Embryonic facial prominence (tissue), 1 donor: ENCODE data around the gene RND2.
"Not testable (repeated sequence)": the region's sequence is repeated elsewhere in the genome, so short reads cannot be mapped to it uniquely, and the experiment has no call there.

ENCODE experiments used
- DNase-seq: peaks from one replicate; pipeline ENCODE4 v3.0.0-alpha.2; 2016; ENCODE audit errors: extremely low spot score

Gene RND2, protein sequence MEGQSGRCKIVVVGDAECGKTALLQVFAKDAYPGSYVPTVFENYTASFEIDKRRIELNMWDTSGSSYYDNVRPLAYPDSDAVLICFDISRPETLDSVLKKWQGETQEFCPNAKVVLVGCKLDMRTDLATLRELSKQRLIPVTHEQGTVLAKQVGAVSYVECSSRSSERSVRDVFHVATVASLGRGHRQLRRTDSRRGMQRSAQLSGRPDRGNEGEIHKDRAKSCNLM

DNA sequence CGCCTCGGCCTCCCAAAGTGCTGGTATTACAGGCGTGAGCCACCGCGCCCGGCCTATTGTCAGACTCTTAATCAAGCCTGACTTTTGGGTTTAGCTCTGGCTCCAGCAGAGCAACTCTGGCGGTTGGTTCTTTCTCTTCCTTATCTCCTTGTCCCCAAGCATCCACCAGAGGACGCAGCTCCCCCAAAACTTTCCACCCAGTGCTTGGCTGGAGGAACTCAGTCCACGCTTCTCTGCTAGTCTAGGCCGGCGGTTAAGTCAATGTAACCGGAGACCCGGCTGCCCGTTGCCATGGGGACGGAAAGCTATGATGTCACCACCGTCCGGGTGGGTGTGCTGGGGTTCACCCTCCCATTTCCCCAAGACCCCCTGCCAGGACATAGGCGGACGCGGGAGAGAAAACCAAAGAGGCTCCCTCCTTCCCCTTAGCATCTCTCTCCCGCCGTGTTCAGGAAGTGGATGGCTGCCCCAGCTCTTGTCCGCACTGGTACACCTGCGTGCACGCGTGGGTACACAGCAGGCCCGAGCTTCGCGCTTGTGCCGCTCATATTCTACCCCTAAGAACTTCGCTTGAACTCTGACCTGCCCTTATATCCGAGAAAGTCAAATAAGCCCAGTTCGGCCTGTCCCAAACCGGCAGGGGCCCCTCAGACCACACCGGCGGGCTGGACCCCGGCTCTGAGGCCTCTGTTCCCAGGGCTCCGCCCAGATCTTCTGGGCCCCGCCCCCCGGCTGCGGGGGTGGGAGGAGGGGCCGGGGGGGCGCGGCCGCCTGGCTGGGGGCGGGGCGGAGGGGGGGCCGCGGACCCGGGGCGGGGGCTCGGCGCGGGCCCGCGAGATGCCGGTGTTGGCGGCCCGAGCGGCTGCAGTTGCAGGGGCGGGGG lies at the start of gene RND2:
Gene RND2, plus strand, starts transcription at position 825 of the 883 bp plus-strand sequence. CDS start 117 bp downstream, outside the sequence.
- DNase-seq: peak; percentile 93

DNA sequence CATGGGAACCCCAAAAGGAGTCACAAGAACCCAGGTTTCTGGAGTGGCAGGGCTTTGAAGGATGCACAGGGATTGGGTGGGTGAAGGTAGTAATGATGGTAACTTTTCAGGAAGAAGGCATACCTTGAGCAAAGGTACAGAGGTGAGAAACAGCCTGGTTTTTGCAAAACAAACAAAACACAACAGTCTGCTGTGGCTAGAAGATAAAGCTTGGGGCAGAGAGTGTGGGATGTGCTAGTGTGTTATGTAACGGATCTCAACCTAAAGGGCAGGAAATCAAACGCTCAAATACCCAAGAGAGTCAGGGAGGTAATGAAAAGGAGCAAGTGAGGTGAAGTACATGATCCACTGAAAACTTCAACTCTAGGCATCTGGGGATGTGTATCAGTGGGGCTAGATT lies 49.8 kb upstream of the RND2 start:
- DNase-seq: no peak

DNA sequence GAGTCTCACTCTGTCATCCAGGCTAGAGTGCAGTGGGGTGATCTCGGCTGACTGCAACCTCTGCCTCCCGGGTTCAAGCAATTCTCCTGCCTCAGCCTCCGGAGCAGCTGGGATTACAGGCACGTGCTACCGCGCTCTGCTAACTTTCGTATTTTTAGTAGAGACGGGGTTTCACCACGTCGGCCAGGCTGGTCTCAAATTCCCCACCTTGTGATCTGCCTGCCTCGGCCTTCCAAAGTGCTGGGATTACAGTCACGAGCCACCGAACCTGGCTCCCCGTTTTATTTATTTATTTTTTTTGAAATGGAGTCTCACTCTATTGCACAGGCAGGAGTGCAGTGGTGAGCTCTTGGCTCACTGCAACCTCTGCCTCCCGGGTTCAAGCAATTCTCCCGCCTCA lies 49.3 kb upstream of the RND2 start:
- DNase-seq: not testable (repeated sequence)

DNA sequence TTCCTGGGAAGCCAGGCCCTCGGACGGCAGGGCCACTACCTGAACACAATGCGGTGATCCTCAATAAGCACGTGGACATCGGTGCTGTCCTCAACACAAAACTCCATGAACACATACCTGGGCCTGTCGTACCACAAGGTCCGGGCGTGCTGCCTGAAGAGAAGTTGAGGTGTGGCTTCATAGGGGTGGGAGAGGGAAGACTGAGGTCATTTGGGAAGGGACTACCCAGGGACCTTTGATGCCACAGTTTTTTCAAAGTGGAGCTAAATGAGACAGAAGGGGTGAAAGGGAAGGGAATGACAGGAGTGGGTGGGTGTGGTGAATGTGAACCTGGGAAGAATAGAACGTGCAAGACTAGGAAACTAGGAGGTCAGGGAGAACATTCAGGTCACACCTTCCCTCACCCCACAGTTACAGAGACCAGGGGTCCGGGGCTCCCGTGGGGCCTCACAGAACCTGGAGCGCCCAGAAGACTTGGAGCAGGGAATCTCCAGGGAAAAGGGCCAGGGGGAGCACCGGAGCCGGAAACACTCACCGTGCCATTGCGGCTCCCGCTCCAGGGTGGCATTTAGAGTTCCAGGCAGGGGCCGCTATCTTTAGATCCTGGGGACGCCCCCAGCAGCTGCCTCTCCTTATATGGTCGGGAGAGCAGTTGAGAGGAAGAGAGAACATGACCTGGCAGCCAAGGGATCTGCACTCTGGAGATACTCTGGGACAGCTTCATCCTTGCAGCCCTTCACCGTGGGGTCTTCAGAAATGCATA lies 45.3 kb upstream of the RND2 start, which contains the start of gene PTGES3L:
Gene PTGES3L, minus strand, starts transcription at position 570 of the 763 bp plus-strand sequence. Its CDS starts 27 bp downstream, at position 543.
- peak; percentile 40 for DNase-seq

DNA sequence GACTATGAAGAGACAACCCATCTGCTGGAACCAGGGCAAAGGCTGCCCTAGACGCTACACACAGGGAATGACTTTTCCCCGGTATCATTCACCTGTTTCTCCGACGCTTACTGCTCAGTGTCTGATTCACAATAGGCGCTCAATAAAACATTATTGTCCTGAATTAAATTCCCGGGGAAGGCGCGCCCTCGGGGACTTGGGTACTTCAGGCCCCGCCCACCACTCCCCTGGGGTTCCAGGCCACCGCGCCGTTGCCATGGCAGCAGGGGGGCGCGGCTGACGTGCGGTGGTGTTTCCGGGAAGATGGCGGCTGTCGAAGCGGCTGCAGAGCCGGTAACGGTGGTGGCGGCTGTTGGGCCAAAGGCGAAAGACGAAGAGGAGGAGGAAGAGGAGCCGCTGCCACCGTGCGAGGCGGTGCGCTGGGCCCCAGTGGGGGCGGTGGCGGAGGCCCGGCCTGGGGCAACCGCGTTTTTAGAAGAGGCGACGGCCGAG lies 44.7 kb upstream of the RND2 start, which contains the start of gene RUNDC1:
Gene RUNDC1, plus strand, starts transcription at position 292 of the 492 bp plus-strand sequence. Its CDS starts 12 bp downstream, at position 304.
- peak; percentile 61 for DNase-seq

DNA sequence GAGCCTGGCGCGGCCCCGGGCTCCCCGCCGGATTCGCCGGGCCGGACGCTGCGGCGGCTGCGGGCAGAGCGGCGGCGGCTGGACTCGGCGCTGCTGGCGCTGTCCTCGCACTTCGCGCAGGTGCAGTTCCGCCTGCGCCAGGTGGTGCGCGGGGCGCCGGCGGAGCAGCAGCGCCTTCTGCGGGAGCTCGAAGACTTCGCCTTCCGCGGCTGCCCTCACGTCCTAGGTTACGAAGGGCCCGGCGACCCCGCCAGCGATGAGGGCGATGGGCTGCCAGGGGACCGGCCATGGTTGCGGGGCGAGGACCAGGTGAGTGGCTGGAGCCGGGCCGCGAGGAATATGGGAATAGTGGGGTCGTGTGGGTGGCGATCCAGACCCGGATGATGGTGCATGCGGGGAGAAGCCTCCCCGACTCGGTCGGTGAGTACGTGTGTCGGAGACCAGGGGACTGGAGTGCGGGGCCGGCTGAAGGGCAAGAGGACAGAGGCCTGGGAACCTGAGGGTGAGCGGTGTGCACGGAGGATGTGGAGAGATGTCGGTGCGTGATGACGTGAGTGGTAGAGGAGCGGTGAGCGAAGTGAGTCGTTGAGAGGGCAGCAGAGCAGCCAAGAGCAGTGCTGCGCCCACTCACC lies 44.1 kb upstream of the RND2 start:
- DNase-seq: no peak

DNA sequence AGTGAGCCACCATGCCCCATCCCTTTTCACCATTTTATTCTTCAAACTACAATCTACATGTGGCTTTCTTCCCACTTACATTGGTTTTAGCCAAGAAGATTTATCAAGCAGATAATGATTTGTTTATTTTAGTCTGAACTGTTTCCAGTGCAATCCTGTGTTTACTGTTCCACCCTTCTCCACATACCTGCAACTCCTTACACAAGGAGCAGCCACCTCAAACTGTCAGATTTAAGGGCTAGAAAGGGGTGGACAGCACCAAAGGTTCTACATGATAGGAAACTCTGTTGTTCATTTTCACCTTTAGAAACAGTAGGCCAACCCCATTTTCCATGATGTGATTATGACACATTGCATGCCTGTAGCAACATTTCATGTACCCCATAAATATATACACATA lies 42.8 kb upstream of the RND2 start:
- DNase-seq: no peak

DNA sequence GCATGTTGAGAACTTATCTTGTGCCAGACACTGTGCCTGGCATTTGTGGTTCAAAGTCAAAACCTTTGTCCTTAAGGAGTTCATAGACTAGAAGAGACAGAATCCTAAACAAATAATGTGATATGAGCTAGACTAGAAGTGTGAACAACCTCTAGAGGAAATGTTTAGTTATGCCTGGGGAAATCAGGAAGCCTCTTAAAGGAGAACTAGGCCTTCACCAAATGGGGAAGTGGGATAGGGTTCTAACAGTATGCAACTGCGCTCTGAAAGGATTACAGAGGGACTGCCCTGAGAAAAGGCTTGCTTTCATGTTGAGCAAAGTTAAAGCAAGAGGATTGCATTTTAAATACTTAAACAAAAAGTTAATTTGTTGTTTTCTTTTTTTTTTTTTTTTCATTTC lies 39.8 kb upstream of the RND2 start:
- DNase-seq: no peak

DNA sequence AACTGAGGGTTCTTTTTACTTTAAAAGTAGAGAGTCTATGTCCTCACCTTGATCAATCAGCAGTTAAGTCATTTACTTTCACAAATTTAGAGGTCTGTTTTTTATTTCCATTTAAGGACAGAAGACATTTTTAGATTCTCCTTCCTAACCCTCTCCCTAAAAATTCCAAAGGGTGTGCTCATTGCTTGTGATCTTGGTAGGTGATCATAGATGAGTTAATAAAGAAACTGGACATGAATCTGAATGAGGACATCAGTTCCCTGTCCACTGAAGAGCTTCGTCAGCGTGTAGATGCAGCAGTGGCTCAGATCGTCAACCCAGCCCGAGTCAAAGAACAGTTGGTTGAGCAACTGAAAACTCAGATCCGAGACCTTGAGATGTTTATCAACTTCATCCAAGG lies 35.9 kb upstream of the RND2 start:
- DNase-seq: no peak

DNA sequence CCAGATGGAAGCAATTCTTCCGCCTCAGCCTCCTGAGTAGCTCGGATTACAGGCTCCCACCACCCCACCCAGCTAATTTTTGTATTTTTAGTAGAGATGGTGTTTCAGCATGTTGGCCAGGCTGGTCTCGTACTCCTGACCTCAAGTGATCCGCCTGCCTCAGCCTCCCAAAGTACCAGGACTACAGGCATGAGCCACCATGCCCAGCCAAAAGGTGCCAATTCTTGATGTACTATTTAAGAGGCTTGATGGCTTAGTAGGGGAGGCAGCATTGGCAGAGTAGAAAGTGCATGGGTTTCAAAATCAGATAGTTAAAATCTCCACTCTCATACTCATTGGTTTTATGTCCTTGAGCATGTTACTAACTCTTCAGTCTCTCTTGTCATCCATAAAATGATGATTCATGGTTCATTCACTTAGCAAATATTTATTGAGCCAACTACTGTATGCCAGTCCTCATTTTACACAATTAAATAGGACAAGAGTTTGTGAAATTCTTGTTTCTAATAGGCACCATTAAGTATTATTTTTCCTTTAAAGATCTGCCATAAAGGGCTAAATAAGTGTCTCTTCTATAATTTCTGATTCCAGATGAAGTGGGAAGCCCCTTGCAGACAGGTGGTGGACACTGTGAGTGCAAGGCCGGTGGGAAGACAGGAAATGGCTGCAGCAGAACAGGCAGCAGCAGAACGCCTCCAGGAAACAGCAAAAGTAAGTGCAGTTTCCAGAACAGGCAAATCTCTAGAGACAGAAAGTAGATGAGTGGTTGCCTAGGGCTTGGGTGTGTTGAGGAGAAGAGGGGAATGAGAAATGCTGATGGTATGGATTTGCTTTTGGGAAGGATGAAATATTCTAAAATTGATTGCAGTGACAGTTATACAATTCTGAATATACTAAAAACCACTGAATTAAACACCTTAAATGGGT lies 35.0 kb upstream of the RND2 start:
- no peak for DNase-seq

DNA sequence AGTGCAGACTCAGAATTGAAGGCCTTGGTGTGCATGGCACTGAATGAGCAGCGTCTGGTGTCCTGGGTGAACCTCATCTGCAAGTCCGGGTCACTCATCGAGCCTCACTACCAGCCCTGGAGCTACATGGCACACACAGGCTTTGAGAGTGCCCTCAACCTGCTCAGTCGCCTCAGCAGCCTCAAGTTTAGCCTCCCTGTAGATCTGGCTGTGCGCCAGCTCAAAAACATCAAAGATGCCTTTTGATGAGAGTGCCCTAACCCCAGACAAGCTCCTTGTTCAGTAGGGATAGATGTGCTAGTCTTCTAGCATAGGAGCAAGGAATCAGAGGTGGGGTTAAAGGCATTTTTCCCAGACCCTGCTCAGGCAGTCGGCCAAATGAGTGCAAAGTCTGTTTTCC lies 33.6 kb upstream of the RND2 start:
- DNase-seq: no peak

DNA sequence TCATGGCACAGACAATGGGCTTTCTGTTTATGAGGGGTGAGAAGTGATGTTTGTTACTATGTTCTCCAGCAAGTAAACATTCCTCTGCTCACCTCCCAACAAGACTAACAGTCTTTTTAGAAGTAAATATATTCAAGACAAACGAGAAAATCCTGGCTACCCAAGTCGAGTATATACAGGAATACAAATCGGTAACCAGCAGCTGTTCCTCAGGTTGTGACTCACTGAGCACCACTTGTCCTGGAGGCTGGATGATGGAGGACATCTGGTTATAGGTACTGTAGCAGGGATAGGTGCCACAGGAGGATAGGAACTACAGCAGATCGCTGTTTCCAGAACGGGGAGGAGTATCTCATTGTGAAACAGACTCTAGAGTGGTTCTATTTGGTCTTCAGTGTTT lies 32.2 kb upstream of the RND2 start:
- no peak for DNase-seq

DNA sequence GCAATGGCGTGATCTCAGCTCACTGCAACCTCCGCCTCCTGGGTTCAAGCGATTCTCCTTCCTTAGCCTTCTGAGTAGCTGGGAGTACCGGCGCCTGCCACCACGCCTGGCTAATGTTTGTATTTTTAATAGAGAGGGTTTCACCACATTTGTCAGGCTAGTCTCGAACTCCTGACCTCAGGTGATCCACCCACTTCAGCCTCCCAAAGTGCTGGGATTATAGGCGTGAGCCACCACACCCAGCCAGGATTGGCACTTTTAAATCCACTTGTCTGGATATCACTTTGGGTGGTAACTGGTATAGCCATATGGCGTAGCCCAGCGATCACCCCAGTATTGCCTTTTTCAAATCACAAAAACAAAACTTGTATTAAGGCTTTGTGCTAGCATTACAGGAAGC lies 31.1 kb upstream of the RND2 start:
- not testable (repeated sequence) for DNase-seq

DNA sequence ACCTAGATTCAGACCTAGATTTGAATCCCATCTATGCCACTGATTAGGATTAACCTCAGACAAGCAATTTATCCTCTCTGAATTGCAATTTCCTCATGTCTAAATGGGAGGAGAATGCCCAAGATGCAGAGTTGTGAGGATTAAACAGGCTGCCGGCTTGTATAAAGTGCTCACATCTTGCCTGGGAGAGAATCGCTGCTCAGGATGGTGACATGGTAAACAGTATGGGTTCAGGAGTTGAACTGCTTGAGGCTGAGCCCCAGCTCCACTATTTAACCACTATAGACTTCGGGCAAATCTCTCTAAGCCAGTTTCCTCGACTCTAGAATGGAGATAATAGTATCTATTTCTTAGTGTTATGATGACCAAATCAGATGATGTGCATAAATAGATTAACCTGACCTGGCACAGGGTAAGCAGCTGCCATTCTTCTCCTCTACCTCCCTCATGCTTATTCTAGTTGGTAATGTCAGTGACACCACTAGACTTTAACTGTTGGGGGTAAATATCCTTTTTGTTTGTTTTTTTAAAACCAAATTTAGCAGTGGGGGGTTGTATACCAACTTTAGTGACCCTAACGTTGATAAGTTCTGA lies 27.5 kb upstream of the RND2 start:
- no peak for DNase-seq

DNA sequence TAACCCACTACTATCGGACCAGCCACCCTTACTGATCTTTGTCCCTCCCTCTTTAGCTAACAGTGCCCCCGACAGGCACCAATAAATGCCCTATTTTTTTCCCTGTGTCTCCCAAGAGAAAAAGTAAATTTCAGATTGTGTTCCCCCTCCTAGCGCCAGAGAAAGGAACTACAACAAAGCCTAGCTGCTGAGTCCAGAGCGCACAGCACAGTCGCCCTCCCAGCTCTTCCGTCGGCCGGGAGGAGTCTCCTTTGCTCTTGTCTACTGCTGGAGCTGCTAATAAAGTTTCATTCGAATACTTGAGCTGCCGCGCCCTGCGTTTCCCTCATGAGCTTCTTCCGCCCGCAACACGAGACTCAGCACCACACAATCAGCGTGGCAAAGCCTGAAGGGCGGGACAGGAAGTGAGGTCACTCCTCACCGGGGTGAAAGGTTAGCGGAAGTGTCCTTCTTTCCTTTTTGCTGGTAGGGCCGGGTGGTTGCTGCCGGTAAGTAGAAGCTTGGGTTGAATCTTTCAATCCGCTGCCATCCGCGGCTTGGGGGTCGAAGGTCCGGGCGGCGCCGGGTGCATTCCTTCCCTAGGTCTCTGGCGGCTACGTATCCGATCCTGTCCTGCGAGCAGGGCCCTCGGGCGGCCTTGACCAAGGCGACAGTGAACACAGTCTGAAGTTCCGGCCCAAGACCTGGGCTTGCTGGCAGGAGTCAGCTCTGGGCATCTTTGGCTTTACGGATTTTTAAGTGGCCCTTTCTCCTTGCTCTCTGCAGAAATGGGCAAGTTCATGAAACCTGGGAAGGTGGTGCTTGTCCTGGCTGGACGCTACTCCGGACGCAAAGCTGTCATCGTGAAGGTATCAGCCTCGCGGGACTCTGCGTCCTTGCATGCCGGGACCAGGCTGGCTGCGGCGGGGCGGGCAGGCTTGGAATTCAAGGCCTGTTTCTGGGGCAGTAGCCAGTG lies 26.8 kb upstream of the RND2 start, which contains the start of gene RPL27:
Gene RPL27, plus strand, starts transcription at position 436 of the 955 bp plus-strand sequence. Its CDS starts 332 bp downstream, at position 768.
- peak; percentile 100 for DNase-seq

DNA sequence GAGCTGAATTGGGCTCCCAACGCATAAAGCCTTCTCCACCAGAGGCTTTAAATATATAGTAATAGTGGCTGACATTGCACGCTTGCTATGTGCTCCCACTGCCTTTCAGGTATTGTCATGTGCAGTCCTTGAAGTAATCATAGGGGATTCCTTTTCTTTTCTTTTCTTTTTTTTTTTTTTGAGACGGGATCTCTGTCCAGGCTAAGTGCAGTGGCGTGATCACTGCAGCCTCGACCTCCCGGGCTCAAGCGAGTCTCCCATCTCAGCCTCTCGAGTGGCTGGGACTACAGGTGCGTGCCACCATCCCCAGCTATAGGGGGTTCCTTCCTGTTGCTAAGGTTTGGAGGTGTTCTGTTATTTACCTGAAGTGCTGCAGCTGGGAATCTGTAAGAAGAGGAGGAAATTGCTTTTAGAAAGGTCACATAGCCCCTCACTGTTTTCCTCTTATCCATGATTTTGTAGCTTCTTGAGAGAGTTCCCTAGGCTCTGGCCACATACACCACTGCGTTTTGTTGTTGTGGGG lies 26.0 kb upstream of the RND2 start:
- DNase-seq: no peak

DNA sequence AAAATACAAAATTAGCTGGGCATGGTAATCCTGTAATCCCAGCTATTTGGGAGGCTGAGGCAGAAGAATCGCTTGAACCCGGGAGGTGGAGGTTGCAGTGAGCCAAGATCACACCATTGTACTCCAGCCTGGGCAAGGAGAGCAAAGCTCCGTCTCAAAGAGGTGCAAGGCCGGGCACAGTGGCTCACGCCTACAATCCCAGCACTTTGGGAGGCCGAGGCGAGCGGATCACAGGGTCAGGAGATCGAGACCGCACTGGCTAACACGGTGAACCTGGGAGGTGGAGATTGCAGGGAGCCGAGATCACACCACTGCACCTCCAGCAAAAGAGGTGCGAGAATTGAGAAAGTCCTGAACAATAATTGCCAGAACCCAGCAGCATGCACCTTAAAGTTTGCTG lies 24.1 kb upstream of the RND2 start:
- not testable (repeated sequence) for DNase-seq

DNA sequence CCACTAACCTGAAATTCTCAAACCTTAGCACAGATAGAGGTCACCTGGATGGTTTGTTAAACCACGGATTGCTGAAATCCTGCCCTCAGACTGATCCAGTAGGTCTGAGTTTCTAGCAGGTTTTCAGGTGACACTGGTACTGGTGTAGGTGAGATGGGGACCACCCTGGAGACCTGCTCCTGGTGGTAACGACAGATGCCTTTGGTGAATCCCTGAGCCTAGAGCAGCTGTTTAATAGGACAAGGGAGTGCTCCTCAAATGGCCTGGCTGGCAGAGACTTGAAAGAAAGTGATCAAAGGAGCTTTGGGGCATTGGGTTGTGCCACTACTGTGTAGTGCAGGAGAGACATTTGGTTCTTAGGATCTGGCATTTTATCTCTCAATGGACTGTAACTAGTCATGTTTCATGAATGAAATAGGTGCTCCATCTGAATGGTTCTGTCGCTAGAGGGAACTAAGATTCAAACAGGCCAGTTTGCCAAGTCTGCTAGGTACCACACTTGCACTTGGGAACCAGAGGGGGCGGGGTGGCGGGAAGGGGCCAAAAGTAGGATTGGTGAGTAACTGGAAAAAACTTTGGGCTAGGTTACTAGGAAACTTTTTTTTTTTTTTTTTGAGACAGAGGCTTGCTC lies 21.4 kb upstream of the RND2 start:
- no peak for DNase-seq
